HepG2 (cell line): ENCODE measurements around the gene NOTCH3.

ENCODE experiments used
- ARNT ChIP-seq: fragments of 450-650 bp; IDR thresholded peaks from 2 replicates; pipeline ENCODE4 v1.6.1; 2017
- BHLHE40 ChIP-seq: IDR thresholded peaks from 2 replicates; pipeline ENCODE4 v1.6.1; 2011; ENCODE audit warnings: low read length, improper control_type of control experiment
- EZH2 ChIP-seq: conservative IDR thresholded peaks from 2 replicates; pipeline ENCODE4 v1.6.1; 2012; ENCODE audit warnings: mild to moderate bottlenecking, low read depth, low read length, moderate library complexity
- SP2 ChIP-seq: sonication (generic); formaldehyde crosslinking; IDR thresholded peaks from 2 replicates; pipeline ENCODE4 v1.5.1; 2020; ENCODE audit warnings: mild to moderate bottlenecking, missing genetic modification reagents
- SYNCRIP ChIP-seq: fragments of 200-400 bp; formaldehyde crosslinking; IDR thresholded peaks from 2 replicates; pipeline ENCODE4 v1.6.1; 2018; ENCODE audit warnings: mild to moderate bottlenecking, low read depth, low read length; ENCODE audit not compliant: insufficient read depth
- TFDP2 ChIP-seq: sonication (generic); formaldehyde crosslinking; IDR thresholded peaks from 2 replicates; pipeline ENCODE4 v1.4.0; 2020; ENCODE audit warnings: missing genetic modification reagents
- ZBTB33 ChIP-seq: sonication (generic); formaldehyde crosslinking; IDR thresholded peaks from 2 replicates; pipeline ENCODE4 v1.4.0; 2020; ENCODE audit warnings: missing genetic modification reagents
- ZNF496 ChIP-seq: sonication (generic); formaldehyde crosslinking; IDR thresholded peaks from 2 replicates; pipeline ENCODE4 v1.8.1; 2023; ENCODE audit warnings: mild to moderate bottlenecking, moderate library complexity, missing genetic modification reagents; ENCODE audit not compliant: insufficient replicate concordance
- ZNF629 ChIP-seq: sonication (generic); formaldehyde crosslinking; conservative IDR thresholded peaks from 2 replicates; pipeline ENCODE4 v1.5.0; 2020; ENCODE audit warnings: missing genetic modification reagents

GRCh38 chr19:15126131-15126910 is 74.5 kb downstream of the NOTCH3 start:
- no peak for TF ChIP-seq ARNT
- no peak for TF ChIP-seq BHLHE40
- no peak for TF ChIP-seq ZBTB33 (CRISPR knock-in tag)
- TF ChIP-seq EZH2, result no peak
- no peak for TF ChIP-seq ZNF496
- no peak for TF ChIP-seq ZNF629
- TF ChIP-seq TFDP2 (CRISPR knock-in tag), result no peak
- no peak for TF ChIP-seq SYNCRIP
- no peak for TF ChIP-seq SP2 (CRISPR knock-in tag)
